ENCODE results near the gene SNX12.
"Not testable (repeated sequence)": the region's sequence is repeated elsewhere in the genome, so short reads cannot be mapped to it uniquely, and the experiment has no call there.

The SNX12 gene

GRCh38 chrX:71085900-71086299, 17.8 kb upstream of the SNX12 start:
- no peak for DNase-seq

GRCh38 chrX:71082822-71083221, 14.7 kb upstream of the SNX12 start:
- DNase-seq = no peak

GRCh38 chrX:71082124-71082647, 14.1 kb upstream of the SNX12 start:
- DNase-seq = no peak

- DNase-seq = no peak
Measured at GRCh38 chrX:71081330-71082123, 13.4 kb upstream of the SNX12 start.

GRCh38 chrX:71070531-71070930, 2.4 kb upstream of the SNX12 start:
- DNase-seq = no peak

GRCh38 chrX:71067712-71068043, 456 bp downstream of the SNX12 start:
- DNase-seq = peak; percentile 35

GRCh38 chrX:71067089-71067488, 1.0 kb downstream of the SNX12 start:
- DNase-seq = no peak

GRCh38 chrX:71060127-71060526, 8.0 kb downstream of the SNX12 start:
- DNase-seq = no peak

- DNase-seq = no peak
Measured at GRCh38 chrX:71057848-71058530, 10.1 kb downstream of the SNX12 start.

GRCh38 chrX:71056867-71057266, 11.3 kb downstream of the SNX12 start:
- no peak for DNase-seq

- no peak for DNase-seq
Measured at GRCh38 chrX:71053217-71053621, 14.9 kb downstream of the SNX12 start.

- DNase-seq = no peak
Measured at GRCh38 chrX:71052721-71053120, 15.4 kb downstream of the SNX12 start.

- not testable (repeated sequence) for DNase-seq
Measured at GRCh38 chrX:71047891-71048290, 20.2 kb downstream of the SNX12 start.

- DNase-seq = no peak
Measured at GRCh38 chrX:71017396-71017939, 50.7 kb downstream of the SNX12 start.

Measured in NCI-H2171 treated with DMSO at 0.1 percent for 48 hours (cell line).